ENCODE results near the gene PLEKHG4. TPM values are rescaled to one million over a fixed set of nuclear protein-coding genes. Genes with fewer than 3 reads are reported as not detected.
A peak's percentile ranks its signal among the peaks of the same experiment; 100 is the strongest.

Gene PLEKHG4, protein sequence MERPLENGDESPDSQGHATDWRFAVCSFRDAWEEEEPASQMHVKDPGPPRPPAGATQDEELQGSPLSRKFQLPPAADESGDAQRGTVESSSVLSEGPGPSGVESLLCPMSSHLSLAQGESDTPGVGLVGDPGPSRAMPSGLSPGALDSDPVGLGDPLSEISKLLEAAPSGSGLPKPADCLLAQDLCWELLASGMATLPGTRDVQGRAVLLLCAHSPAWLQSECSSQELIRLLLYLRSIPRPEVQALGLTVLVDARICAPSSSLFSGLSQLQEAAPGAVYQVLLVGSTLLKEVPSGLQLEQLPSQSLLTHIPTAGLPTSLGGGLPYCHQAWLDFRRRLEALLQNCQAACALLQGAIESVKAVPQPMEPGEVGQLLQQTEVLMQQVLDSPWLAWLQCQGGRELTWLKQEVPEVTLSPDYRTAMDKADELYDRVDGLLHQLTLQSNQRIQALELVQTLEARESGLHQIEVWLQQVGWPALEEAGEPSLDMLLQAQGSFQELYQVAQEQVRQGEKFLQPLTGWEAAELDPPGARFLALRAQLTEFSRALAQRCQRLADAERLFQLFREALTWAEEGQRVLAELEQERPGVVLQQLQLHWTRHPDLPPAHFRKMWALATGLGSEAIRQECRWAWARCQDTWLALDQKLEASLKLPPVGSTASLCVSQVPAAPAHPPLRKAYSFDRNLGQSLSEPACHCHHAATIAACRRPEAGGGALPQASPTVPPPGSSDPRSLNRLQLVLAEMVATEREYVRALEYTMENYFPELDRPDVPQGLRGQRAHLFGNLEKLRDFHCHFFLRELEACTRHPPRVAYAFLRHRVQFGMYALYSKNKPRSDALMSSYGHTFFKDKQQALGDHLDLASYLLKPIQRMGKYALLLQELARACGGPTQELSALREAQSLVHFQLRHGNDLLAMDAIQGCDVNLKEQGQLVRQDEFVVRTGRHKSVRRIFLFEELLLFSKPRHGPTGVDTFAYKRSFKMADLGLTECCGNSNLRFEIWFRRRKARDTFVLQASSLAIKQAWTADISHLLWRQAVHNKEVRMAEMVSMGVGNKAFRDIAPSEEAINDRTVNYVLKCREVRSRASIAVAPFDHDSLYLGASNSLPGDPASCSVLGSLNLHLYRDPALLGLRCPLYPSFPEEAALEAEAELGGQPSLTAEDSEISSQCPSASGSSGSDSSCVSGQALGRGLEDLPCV
- total RNA-seq = 10 to 100 TPM in 1 of 4 donors, 1 to 10 TPM in 3; 3.0 to 14.4 (median 6.1) TPM

- peak; percentile 93 for ATAC-seq
- no peaks in the 10 kb centered on the region for H3K9me3 ChIP-seq
- peaks cover 0 to 15% of the 10 kb centered on the region in 2 donors for H3K36me3 ChIP-seq
- H3K27ac ChIP-seq = peak within 1 kb of the TSS in 3 of 4 donors; percentile 63 to 72 (median 71)
- no peaks in the 10 kb centered on the region for H3K27me3 ChIP-seq
- 58% methylated on average over 6 of the region's 83 CpGs; no CpG with 5 or more reads in 1 of the 2 donors for WGBS, 2 donors (ENCODE audit: low coverage in 1 of 2)
- peak within 1 kb of the TSS; percentile 39 to 72 for H3K4me3 ChIP-seq
- peaks cover 0 to 27% (median 11%) of the 10 kb centered on the region in 3 donors for H3K4me1 ChIP-seq
- TF ChIP-seq POLR2A (IDR thresholded peaks at IDR 0.05) = peak in 1 of 2 donors; percentile 8
- no peak for TF ChIP-seq POLR2AphosphoS5 (IDR thresholded peaks at IDR 0.05)
- no peak for TF ChIP-seq EP300 (IDR thresholded peaks at IDR 0.05)
- peak in 3 of 4 experiments; percentile 73 to 87 (median 83) for TF ChIP-seq CTCF (IDR thresholded peaks at IDR 0.05)
Observed at GRCh38 chr16:67279296-67280089, at the start of gene PLEKHG4. Gene PLEKHG4, plus strand, starts transcription at chr16:67279532. Its CDS starts 513 bp downstream, at chr16:67280045.

- H3K4me1 ChIP-seq = peaks cover 0 to 32% (median 10%) of the 10 kb centered on the region in 3 donors
- H3K9me3 ChIP-seq = no peaks in the 10 kb centered on the region
- H3K27ac ChIP-seq = no peak overlapping the region
- H3K4me3 ChIP-seq = no peak overlapping the region
- no peaks in the 10 kb centered on the region for H3K27me3 ChIP-seq
- ATAC-seq = no peak
- 90 to 93% methylated on average over 4 to 11 of the region's 32 CpGs for WGBS, 2 donors (ENCODE audit: low coverage in 1 of 2)
- H3K36me3 ChIP-seq = peaks cover 0 to 70% of the 10 kb centered on the region in 2 donors
- TF ChIP-seq POLR2AphosphoS5 (IDR thresholded peaks at IDR 0.05) (no peak), CTCF (IDR thresholded peaks at IDR 0.05) (no peak), EP300 (IDR thresholded peaks at IDR 0.05) (no peak), POLR2A (IDR thresholded peaks at IDR 0.05) (no peak)
Observed at GRCh38 chr16:67229906-67230808, 49.2 kb upstream of the PLEKHG4 start.

- Histone ChIP-seq H3K27ac (no peak overlapping the region), H3K4me3 (no peak overlapping the region), H3K4me1 (peaks cover 0 to 23% (median 9%) of the 10 kb centered on the region in 3 donors), H3K9me3 (no peaks in the 10 kb centered on the region), H3K36me3 (peaks cover 0 to 79% of the 10 kb centered on the region in 2 donors), H3K27me3 (no peaks in the 10 kb centered on the region)
- 82 to 83% methylated on average over 2 to 3 of the region's 12 CpGs for WGBS, 2 donors (ENCODE audit: low coverage in 1 of 2)
- TF ChIP-seq POLR2AphosphoS5 (IDR thresholded peaks at IDR 0.05) (no peak), CTCF (IDR thresholded peaks at IDR 0.05) (no peak)
- no peak for ATAC-seq
Observed at GRCh38 chr16:67230809-67231660, 48.3 kb upstream of the PLEKHG4 start.

Data from gastroesophageal sphincter (tissue), 4 donors.